ENCODE data around the gene MMS19. TPM values are rescaled to one million over a fixed set of nuclear protein-coding genes. Genes with fewer than 3 reads are reported as not detected.
A peak's percentile ranks its signal among the peaks of the same experiment; 100 is the strongest.

Gene MMS19
- total RNA-seq, 2 experiments from 2014 or later, result 71.7 to 73.3 TPM

GRCh38 chr10:97468162-97468561, 30.1 kb downstream of the MMS19 start:
- DNase-seq, result no peak
- no peak for ATAC-seq
- H3K36me3 Mint-ChIP-seq (ENCODE audit: low read depth), result peaks cover 43% of the 10 kb centered on the region
- no peaks in the 10 kb centered on the region for H3K4me1 Mint-ChIP-seq (ENCODE audit: low read depth)
- H3K9me3 Mint-ChIP-seq (ENCODE audit: insufficient read depth), result no peaks in the 10 kb centered on the region
- ChIA-PET POLR2A (interaction anchor here (0.8 to 1.0 kb wide), 2 partner anchors 67 to 95 kb away, joined by 3 read pairs; partner anchors contain the start of gene RRP12), CTCF (interaction anchor here (1.2 to 2.5 kb wide), 3 partner anchors 12 to 67 kb away, joined by 3 to 7 read pairs (median 3); partner anchors contain the start of gene RRP12)
- H3K4me3 Mint-ChIP-seq, result no peak overlapping the region
- H3K27me3 Mint-ChIP-seq (ENCODE audit: low read depth), result no peaks in the 10 kb centered on the region
- H3K27ac Mint-ChIP-seq, result no peak overlapping the region

DNA sequence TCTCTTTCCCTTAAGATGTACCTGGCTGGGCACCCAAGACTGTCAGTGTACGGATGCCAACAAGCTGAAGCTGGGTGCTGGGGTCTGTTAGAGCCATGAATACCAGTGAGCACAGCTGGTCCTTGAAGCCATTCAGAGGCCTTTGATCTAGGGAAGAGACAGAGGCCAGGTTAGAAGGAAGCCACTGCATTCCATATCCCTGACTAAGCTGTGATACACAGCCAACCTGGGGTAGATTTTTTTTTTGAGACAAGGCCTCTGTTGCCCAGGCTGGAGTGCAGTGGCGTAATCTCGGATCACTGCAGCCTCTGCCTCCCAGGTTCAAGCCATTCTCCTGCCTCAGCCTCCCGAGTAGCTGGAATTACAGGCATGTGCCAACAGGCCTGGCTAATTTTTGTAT, 31.5 kb downstream of the MMS19 start:
- Mint-ChIP-seq H3K27me3 (ENCODE audit: low read depth) (no peaks in the 10 kb centered on the region), H3K4me1 (ENCODE audit: low read depth) (no peaks in the 10 kb centered on the region), H3K27ac (no peak overlapping the region), H3K4me3 (no peak overlapping the region), H3K9me3 (ENCODE audit: insufficient read depth) (no peaks in the 10 kb centered on the region), H3K36me3 (ENCODE audit: low read depth) (peaks cover 51% of the 10 kb centered on the region)
- ChIA-PET CTCF (interaction anchor here (0.8 to 7.2 kb wide), 7 partner anchors 10 to 87 kb away, joined by 3 to 49 read pairs (median 3); partner anchors contain the start of gene RRP12), POLR2A (interaction anchor here (2.2 kb wide), 1 partner anchor 13 kb away, joined by 6 read pairs; no protein-coding TSS in a partner anchor)
- no peak for DNase-seq
- no peak for ATAC-seq

- POLR2A ChIA-PET, result interaction anchor here (2.2 kb wide), 1 partner anchor 12 kb away, joined by 6 read pairs; no protein-coding TSS in a partner anchor
- no peaks in the 10 kb centered on the region for H3K27me3 Mint-ChIP-seq (ENCODE audit: low read depth)
- H3K9me3 Mint-ChIP-seq (ENCODE audit: insufficient read depth), result no peaks in the 10 kb centered on the region
- peaks cover 58% of the 10 kb centered on the region for H3K36me3 Mint-ChIP-seq (ENCODE audit: low read depth)
- CTCF ChIA-PET, result interaction anchor here (0.8 to 7.2 kb wide), 5 partner anchors 9 to 87 kb away, joined by 3 to 49 read pairs (median 7); partner anchors contain the start of gene RRP12
- no peak overlapping the region for H3K27ac Mint-ChIP-seq
- ATAC-seq, result no peak
- H3K4me1 Mint-ChIP-seq (ENCODE audit: low read depth), result no peaks in the 10 kb centered on the region
- no peak overlapping the region for H3K4me3 Mint-ChIP-seq
- no peak for DNase-seq
Observed at GRCh38 chr10:97465982-97466381, 32.2 kb downstream of the MMS19 start.

- H3K9me3 Mint-ChIP-seq (ENCODE audit: insufficient read depth), result no peaks in the 10 kb centered on the region
- H3K4me3 Mint-ChIP-seq, result no peak overlapping the region
- no peaks in the 10 kb centered on the region for H3K27me3 Mint-ChIP-seq (ENCODE audit: low read depth)
- H3K27ac Mint-ChIP-seq, result peak overlapping the region; percentile 3
- CTCF ChIA-PET, result interaction anchor here (0.7 to 7.2 kb wide), 12 partner anchors 9 to 89 kb away, joined by 3 to 49 read pairs (median 4); no protein-coding TSS in a partner anchor
- no peaks in the 10 kb centered on the region for H3K4me1 Mint-ChIP-seq (ENCODE audit: low read depth)
- DNase-seq, result no peak
- ATAC-seq, result no peak
- POLR2A ChIA-PET, result interaction anchor here (0.6 kb wide), 1 partner anchor 151 kb away, joined by 3 read pairs; no protein-coding TSS in a partner anchor
- H3K36me3 Mint-ChIP-seq (ENCODE audit: low read depth), result peaks cover 64% of the 10 kb centered on the region
Observed at GRCh38 chr10:97464226-97464625, 34.0 kb downstream of the MMS19 start.

- DNase-seq (peak; percentile 54), ATAC-seq (peak; percentile 54)
- Mint-ChIP-seq H3K27ac (peak overlapping the region; percentile 3), H3K9me3 (ENCODE audit: insufficient read depth) (no peaks in the 10 kb centered on the region), H3K4me3 (no peak overlapping the region), H3K4me1 (ENCODE audit: low read depth) (no peaks in the 10 kb centered on the region), H3K27me3 (ENCODE audit: low read depth) (no peaks in the 10 kb centered on the region), H3K36me3 (ENCODE audit: low read depth) (peaks cover 65% of the 10 kb centered on the region)
- CTCF ChIA-PET, result interaction anchor here (0.9 to 7.2 kb wide), 11 partner anchors 9 to 90 kb away, joined by 3 to 49 read pairs (median 4); no protein-coding TSS in a partner anchor
- POLR2A ChIA-PET, result no interaction called here
Observed at GRCh38 chr10:97463363-97464132, 34.7 kb downstream of the MMS19 start.

DNA sequence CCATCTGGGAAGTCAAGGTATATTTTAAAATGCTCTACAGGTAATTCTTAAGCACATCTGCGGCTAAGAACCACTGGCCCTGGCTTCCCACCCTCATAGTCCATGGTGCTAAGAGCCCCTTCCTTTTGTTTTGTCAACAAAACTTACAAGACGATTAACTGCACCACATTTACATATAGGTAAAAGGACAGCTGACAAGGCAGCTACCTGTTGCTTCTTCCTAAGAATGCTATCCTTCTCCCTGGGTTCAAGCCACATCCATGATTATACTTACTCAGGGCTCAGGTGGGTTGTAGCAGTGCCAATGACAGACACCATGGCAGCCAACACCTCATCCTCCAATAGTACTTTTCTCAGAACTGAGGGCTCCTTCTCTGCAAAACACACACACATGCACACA, 35.9 kb downstream of the MMS19 start:
- H3K27me3 Mint-ChIP-seq (ENCODE audit: low read depth), result no peaks in the 10 kb centered on the region

DNA sequence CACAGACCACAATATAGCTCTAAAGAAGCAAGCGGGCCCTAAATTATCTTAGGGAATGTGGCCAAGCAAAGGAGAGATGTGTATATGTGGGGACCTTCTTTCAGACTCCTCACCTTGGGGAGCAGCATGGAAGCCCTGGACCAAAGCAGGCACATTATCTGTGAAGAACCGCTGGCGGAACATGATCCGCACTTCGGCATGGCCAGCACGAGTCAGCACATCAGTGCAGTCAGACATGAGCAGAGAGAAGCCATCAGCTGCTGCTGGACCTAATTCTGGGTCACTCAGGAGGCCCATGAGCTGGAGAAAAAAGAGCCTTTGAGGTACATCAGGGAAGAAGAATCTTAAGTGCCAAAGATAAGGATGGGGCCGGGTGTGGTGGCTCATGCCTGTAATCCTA, 38.3 kb downstream of the MMS19 start:
- peaks cover 82% of the 10 kb centered on the region for H3K36me3 Mint-ChIP-seq (ENCODE audit: low read depth)
- no peaks in the 10 kb centered on the region for H3K27me3 Mint-ChIP-seq (ENCODE audit: low read depth)
- DNase-seq (no peak), ATAC-seq (no peak)
- no peaks in the 10 kb centered on the region for H3K4me1 Mint-ChIP-seq (ENCODE audit: low read depth)
- CTCF ChIA-PET, result interaction anchor here (7.2 kb wide), 1 partner anchor 93 kb away, joined by 49 read pairs; no protein-coding TSS in a partner anchor
- peak overlapping the region; percentile 31 for H3K27ac Mint-ChIP-seq
- POLR2A ChIA-PET, result no interaction called here
- H3K9me3 Mint-ChIP-seq (ENCODE audit: insufficient read depth), result no peaks in the 10 kb centered on the region
- no peak overlapping the region for H3K4me3 Mint-ChIP-seq

More for the DNA sequence above, 35.9 kb downstream of the MMS19 start:
- ATAC-seq (no peak), DNase-seq (no peak)
- ChIA-PET POLR2A (interaction anchor here (0.7 kb wide), 1 partner anchor 366 kb away, joined by 6 read pairs; no protein-coding TSS in a partner anchor), CTCF (interaction anchor here (0.9 to 7.2 kb wide), 3 partner anchors 9 to 91 kb away, joined by 3 to 49 read pairs (median 3); no protein-coding TSS in a partner anchor)
- no peaks in the 10 kb centered on the region for H3K4me1 Mint-ChIP-seq (ENCODE audit: low read depth)
- peaks cover 67% of the 10 kb centered on the region for H3K36me3 Mint-ChIP-seq (ENCODE audit: low read depth)
- H3K9me3 Mint-ChIP-seq (ENCODE audit: insufficient read depth), result no peaks in the 10 kb centered on the region
- no peak overlapping the region for H3K27ac Mint-ChIP-seq
- no peak overlapping the region for H3K4me3 Mint-ChIP-seq

DNA sequence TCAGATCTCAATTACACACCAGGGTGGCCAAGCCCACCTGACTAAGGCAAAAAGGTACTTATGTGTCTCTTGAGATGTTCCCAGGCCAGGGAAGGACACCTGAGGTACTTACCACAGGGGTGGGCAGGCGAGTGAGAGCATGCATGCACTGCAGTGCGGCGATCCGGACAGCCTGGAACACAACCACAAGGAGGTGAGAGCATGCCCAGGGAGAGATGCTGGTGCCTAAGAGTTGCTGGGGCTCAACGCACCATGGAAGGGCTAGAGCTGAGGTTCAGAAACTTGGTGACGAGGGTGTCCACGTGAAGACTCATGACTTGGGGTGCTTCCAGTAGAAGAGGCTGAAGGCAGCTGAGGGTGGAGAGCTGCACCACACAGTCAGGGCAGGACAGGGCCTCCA, 39.1 kb downstream of the MMS19 start:
- Mint-ChIP-seq H3K9me3 (ENCODE audit: insufficient read depth) (no peaks in the 10 kb centered on the region), H3K4me1 (ENCODE audit: low read depth) (peaks cover 5% of the 10 kb centered on the region), H3K36me3 (ENCODE audit: low read depth) (peaks cover 83% of the 10 kb centered on the region), H3K27me3 (ENCODE audit: low read depth) (no peaks in the 10 kb centered on the region), H3K4me3 (no peak overlapping the region), H3K27ac (no peak overlapping the region)
- no peak for ATAC-seq
- POLR2A ChIA-PET, result no interaction called here
- CTCF ChIA-PET, result no interaction called here
- no peak for DNase-seq

DNA sequence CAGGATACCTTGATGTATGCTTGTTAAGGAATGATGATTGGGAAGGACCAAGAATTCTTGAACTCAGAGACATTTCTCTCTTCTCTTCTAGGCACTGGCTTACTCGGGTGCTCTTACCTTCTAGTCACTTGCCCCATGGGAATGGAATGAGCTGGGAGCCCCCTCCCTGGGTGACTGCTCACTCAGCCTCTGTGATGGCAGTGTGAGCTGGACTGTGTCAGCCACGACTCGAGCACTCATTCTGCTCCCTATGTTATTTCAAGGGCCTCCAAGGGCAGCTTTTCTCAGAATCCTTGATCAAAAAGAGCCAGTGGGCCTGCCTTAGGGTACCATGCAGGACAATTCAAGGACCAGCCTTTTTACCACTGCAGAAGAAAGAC, 41.5 kb downstream of the MMS19 start:
- ChIA-PET POLR2A (interaction anchor here (1.1 kb wide), 1 partner anchor 13 kb away, joined by 6 read pairs; no protein-coding TSS in a partner anchor), CTCF (interaction anchor here (1.1 kb wide), 1 partner anchor 11 kb away, joined by 3 read pairs; no protein-coding TSS in a partner anchor)
- no peak for ATAC-seq
- no peaks in the 10 kb centered on the region for H3K9me3 Mint-ChIP-seq (ENCODE audit: insufficient read depth)
- no peak overlapping the region for H3K27ac Mint-ChIP-seq
- no peak for DNase-seq
- H3K36me3 Mint-ChIP-seq (ENCODE audit: low read depth), result peaks cover 75% of the 10 kb centered on the region
- H3K27me3 Mint-ChIP-seq (ENCODE audit: low read depth), result no peaks in the 10 kb centered on the region
- peaks cover 9% of the 10 kb centered on the region for H3K4me1 Mint-ChIP-seq (ENCODE audit: low read depth)
- no peak overlapping the region for H3K4me3 Mint-ChIP-seq

- ATAC-seq, result no peak
- CTCF ChIA-PET, result interaction anchor here (1.1 kb wide), 1 partner anchor 12 kb away, joined by 3 read pairs; no protein-coding TSS in a partner anchor
- no peak overlapping the region for H3K27ac Mint-ChIP-seq
- POLR2A ChIA-PET, result interaction anchor here (1.1 kb wide), 1 partner anchor 14 kb away, joined by 6 read pairs; no protein-coding TSS in a partner anchor
- no peaks in the 10 kb centered on the region for H3K27me3 Mint-ChIP-seq (ENCODE audit: low read depth)
- peaks cover 71% of the 10 kb centered on the region for H3K36me3 Mint-ChIP-seq (ENCODE audit: low read depth)
- peaks cover 9% of the 10 kb centered on the region for H3K4me1 Mint-ChIP-seq (ENCODE audit: low read depth)
- H3K4me3 Mint-ChIP-seq, result no peak overlapping the region
- no peaks in the 10 kb centered on the region for H3K9me3 Mint-ChIP-seq (ENCODE audit: insufficient read depth)
- DNase-seq, result no peak
Observed at GRCh38 chr10:97456034-97456685, 42.1 kb downstream of the MMS19 start.

- H3K36me3 Mint-ChIP-seq (ENCODE audit: low read depth), result peaks cover 63% of the 10 kb centered on the region
- ChIA-PET CTCF (interaction anchor here (0.7 to 1.3 kb wide), 2 partner anchors 10 to 13 kb away, joined by 3 to 4 read pairs; no protein-coding TSS in a partner anchor), POLR2A (interaction anchor here (0.6 to 1.4 kb wide), 3 partner anchors 11 to 205 kb away, joined by 3 to 6 read pairs (median 3); no protein-coding TSS in a partner anchor)
- peak overlapping the region; percentile 78 for H3K27ac Mint-ChIP-seq
- no peaks in the 10 kb centered on the region for H3K9me3 Mint-ChIP-seq (ENCODE audit: insufficient read depth)
- ATAC-seq, result no peak
- H3K4me1 Mint-ChIP-seq (ENCODE audit: low read depth), result peaks cover 9% of the 10 kb centered on the region
- DNase-seq, result no peak
- no peaks in the 10 kb centered on the region for H3K27me3 Mint-ChIP-seq (ENCODE audit: low read depth)
- no peak overlapping the region for H3K4me3 Mint-ChIP-seq
Observed at GRCh38 chr10:97454330-97455036, 43.7 kb downstream of the MMS19 start.
